Esophagus muscularis mucosa (tissue), 4 donors: ENCODE measurements around the gene KCNQ5. TPM values are rescaled to one million over a fixed set of nuclear protein-coding genes. Genes with fewer than 3 reads are reported as not detected.

ENCODE experiments used
- DNase-seq: peaks from one replicate; pipeline ENCODE4 v3.0.0-alpha.2; 2017; ENCODE audit errors: extremely low spot score
- H3K27ac ChIP-seq, 4 donors: fragments of 200-600 bp; sonication (generic); replicated peaks in 1 of 4; 1 replicate in 3 of 4; 2 replicates in 1 of 4; pipeline ENCODE4 v1.5.1; 2016 to 2019; ENCODE audit warnings: mild to moderate bottlenecking in 1 of 4
- H3K27me3 ChIP-seq, 4 donors: fragments of 200-600 bp; sonication (generic); one replicate each; pipeline versions ENCODE4 v1.5.1 to v1.6.0; 2016 to 2019
- H3K36me3 ChIP-seq, 4 donors: fragments of 200-600 bp; sonication (generic); one replicate each; pipeline ENCODE4 v1.5.1; 2016 to 2019
- H3K4me1 ChIP-seq, 4 donors: fragments of 200-600 bp; sonication (generic); one replicate each; pipeline ENCODE4 v1.5.1; 2016 to 2019
- H3K4me3 ChIP-seq, 4 donors: fragments of 200-600 bp; sonication (generic); 1 replicate in 2 of 4; 2 replicates in 2 of 4; pipeline ENCODE4 v1.5.1; 2016 to 2019; ENCODE audit warnings: mild to moderate bottlenecking in 4 of 4, moderate library complexity in 1 of 4
- H3K9me3 ChIP-seq, 4 donors: fragments of 200-600 bp; sonication (generic); 1 replicate in 3 of 4; 2 replicates in 1 of 4; pipeline ENCODE4 v1.5.1; 2016 to 2019
- EP300 ChIP-seq: sonication (generic); formaldehyde crosslinking; IDR thresholded peaks from one replicate; pipeline ENCODE4 v1.6.1; 2017; ENCODE audit warnings: antibody characterized with exemption
- POLR2A ChIP-seq: fragments of 450-650 bp; IDR thresholded peaks from one replicate; pipeline ENCODE4 v1.6.1; 2017; ENCODE audit warnings: antibody characterized with exemption, moderate library complexity, mild to moderate bottlenecking, low read depth
- POLR2AphosphoS5 ChIP-seq, 2 donors: sonication (generic); formaldehyde crosslinking; IDR thresholded peaks; one replicate each; pipeline ENCODE4 v1.6.1; 2017; ENCODE audit warnings: antibody characterized with exemption in 2 of 2
- WGBS: methylation state at CpG from one replicate; pipeline ENCODE4 v1.1.5; 2018; 5-methylcytosine and 5-hydroxymethylcytosine counted together
- intact Hi-C: fragments of 100-400 bp; cut with DNase I; formaldehyde crosslinking; loops from one replicate; pipeline ENCODE4 v1.15.1; 2023
- total RNA-seq, 4 donors: library from RNA; depleted of rRNA; stranded (reverse); fragments of >200 nt; gene quantifications; one replicate each; pipeline versions ENCODE4 v1.1.0 to v1.2.1, GENCODE V29; 2016
- TF ChIP-seq, protein P1 (sequence below), 3 experiments: fragments of 200-600 bp in 2 of 3; fragments of 450-650 bp in 1 of 3; sonication (generic) in 2 of 3; IDR thresholded peaks; one replicate each; pipeline ENCODE4 v1.5.1; 2017 to 2019; ENCODE audit warnings: antibody characterized with exemption in 3 of 3, mild to moderate bottlenecking in 2 of 3, moderate library complexity in 1 of 3

Gene KCNQ5
- total RNA-seq, 4 donors from 2014 or later, result 1.2 to 2.2 (median 1.8) TPM

GRCh38 chr6:72650081-72650745, 28.3 kb downstream of the KCNQ5 start:
- no peaks in the 10 kb centered on the region for H3K36me3 ChIP-seq
- intact Hi-C loops, result no loop called here
- H3K4me3 ChIP-seq, result no peak overlapping the region
- DNase-seq, result no peak
- H3K27ac ChIP-seq, result no peak overlapping the region
- no peaks in the 10 kb centered on the region for H3K27me3 ChIP-seq
- no peaks in the 10 kb centered on the region for H3K9me3 ChIP-seq
- 74% methylated on average over 2 of the region's 2 CpGs for WGBS
- TF ChIP-seq POLR2AphosphoS5 (IDR thresholded peaks at IDR 0.05) (no peak), POLR2A (no peak), EP300 (no peak)
- TF ChIP-seq, protein P1, sequence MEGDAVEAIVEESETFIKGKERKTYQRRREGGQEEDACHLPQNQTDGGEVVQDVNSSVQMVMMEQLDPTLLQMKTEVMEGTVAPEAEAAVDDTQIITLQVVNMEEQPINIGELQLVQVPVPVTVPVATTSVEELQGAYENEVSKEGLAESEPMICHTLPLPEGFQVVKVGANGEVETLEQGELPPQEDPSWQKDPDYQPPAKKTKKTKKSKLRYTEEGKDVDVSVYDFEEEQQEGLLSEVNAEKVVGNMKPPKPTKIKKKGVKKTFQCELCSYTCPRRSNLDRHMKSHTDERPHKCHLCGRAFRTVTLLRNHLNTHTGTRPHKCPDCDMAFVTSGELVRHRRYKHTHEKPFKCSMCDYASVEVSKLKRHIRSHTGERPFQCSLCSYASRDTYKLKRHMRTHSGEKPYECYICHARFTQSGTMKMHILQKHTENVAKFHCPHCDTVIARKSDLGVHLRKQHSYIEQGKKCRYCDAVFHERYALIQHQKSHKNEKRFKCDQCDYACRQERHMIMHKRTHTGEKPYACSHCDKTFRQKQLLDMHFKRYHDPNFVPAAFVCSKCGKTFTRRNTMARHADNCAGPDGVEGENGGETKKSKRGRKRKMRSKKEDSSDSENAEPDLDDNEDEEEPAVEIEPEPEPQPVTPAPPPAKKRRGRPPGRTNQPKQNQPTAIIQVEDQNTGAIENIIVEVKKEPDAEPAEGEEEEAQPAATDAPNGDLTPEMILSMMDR (IDR thresholded peaks at IDR 0.05), result no peak
- peaks cover 0 to 25% (median 10%) of the 10 kb centered on the region in 4 donors for H3K4me1 ChIP-seq

DNA sequence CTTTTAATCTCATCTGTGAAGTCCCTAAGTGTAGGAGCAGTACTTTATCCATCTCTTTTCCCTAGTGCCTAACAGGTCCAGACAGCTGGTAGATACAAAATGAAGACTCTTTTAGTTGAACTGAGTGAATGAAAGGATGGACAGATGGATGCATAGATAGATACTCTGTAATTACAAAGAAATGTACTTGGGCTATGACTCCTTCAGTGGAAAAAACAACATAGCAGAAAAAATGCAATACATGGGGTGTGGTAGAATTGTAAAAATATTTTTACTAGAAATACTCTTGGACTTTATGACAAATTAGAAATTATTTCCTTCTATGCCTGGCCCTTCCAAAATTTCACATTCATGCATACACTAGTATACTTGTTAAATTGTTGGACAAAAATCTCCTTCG, 29.3 kb downstream of the KCNQ5 start:
- no peak overlapping the region for H3K4me3 ChIP-seq

DNA sequence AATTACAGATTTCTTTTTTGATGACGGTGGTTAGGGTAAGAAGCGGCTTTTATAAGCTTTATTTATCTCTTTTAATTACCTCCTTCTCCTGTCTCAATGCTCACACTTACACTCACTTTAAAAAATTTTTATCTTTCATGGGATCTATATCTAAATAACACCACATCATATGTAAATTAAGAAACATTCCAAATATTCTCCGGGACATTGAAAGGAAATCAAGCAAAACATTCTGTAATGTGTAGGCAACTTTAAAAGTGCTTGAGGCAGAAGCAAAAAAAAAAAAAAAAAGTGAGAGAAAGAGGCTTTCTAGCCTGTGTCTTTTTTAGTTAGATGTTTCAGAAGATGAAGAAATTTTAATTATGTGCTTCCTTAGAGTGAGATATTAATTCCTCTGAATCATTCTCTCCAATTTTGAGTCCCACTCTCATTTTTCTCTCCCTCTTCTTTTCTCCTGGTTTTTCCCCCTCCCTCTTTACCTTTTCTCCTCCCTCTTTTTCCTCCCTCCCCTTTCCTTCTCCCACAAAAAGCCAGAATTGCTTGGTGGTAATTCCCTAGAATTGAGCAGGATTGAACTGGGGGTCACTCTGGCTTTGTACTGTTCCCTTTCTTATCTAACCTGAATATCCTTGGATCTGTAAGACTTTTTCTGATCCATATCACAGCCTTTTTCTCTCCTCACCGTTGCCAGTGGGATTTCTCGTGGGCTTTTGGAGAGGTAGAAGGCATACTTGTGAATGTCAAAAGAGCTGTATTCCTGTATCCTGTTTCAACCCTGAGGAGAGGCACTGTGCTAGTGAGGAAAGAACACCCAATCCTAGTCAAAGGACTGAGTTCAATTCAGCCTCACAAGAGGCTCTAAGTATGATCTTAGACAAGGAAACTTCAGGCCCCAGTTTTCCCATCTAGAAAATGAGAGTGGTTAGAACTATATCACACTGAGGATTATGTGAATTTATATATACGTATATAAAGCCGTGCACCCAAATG, 30.4 kb downstream of the KCNQ5 start:
- Histone ChIP-seq H3K4me3 (no peak overlapping the region), H3K36me3 (no peaks in the 10 kb centered on the region), H3K4me1 (peaks cover 0 to 25% (median 10%) of the 10 kb centered on the region in 4 donors), H3K27me3 (no peaks in the 10 kb centered on the region), H3K9me3 (no peaks in the 10 kb centered on the region), H3K27ac (no peak overlapping the region)
- TF ChIP-seq POLR2A, result no peak
- TF ChIP-seq EP300, result no peak
- no peak for TF ChIP-seq POLR2AphosphoS5 (IDR thresholded peaks at IDR 0.05)
- TF ChIP-seq, protein P1 (IDR thresholded peaks at IDR 0.05), result no peak
- no peak for DNase-seq
- intact Hi-C loops, result no loop called here
- WGBS, result 86% methylated on average over 7 of the region's 7 CpGs

More for the DNA sequence above, 29.3 kb downstream of the KCNQ5 start:
- Histone ChIP-seq H3K36me3 (no peaks in the 10 kb centered on the region), H3K9me3 (no peaks in the 10 kb centered on the region), H3K27ac (no peak overlapping the region), H3K27me3 (no peaks in the 10 kb centered on the region), H3K4me1 (peaks cover 0 to 25% (median 10%) of the 10 kb centered on the region in 4 donors)
- no peak for DNase-seq
- no peak for TF ChIP-seq EP300
- no peak for TF ChIP-seq POLR2A
- no peak for TF ChIP-seq POLR2AphosphoS5 (IDR thresholded peaks at IDR 0.05)
- TF ChIP-seq, protein P1 (IDR thresholded peaks at IDR 0.05), result no peak
- intact Hi-C loops, result no loop called here
- 94% methylated on average over 1 of the region's 1 CpG for WGBS

DNA sequence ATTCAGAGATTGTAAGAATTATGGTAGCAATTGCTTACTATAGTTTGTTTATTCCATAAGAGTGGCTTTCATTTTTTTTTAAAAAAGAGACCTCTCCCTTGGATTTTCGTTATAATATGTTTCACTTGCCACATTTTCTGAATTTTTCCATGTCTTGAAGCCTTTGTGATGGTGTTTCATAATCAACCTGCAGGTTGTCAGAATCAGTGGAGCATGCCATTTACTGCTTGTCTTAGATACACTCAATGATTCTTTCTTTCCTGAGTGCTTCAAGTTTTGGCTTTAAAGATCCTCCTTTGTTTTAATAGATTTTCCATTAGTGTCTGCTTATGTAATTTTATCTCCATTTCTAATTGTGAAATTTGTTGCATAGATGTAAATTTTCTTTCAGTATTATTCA, 31.2 kb downstream of the KCNQ5 start:
- no peaks in the 10 kb centered on the region for H3K9me3 ChIP-seq
- no peaks in the 10 kb centered on the region for H3K36me3 ChIP-seq
- 63% methylated on average over 1 of the region's 1 CpG for WGBS
- H3K4me1 ChIP-seq, result peaks cover 0 to 25% (median 10%) of the 10 kb centered on the region in 4 donors
- no peak for DNase-seq
- no peak overlapping the region for H3K27ac ChIP-seq
- H3K4me3 ChIP-seq, result no peak overlapping the region
- intact Hi-C loops, result no loop called here
- TF ChIP-seq, protein P1 (IDR thresholded peaks at IDR 0.05), result no peak
- TF ChIP-seq EP300 (no peak), POLR2A (no peak), POLR2AphosphoS5 (IDR thresholded peaks at IDR 0.05) (no peak)
- H3K27me3 ChIP-seq, result no peaks in the 10 kb centered on the region
